Heart left ventricle (tissue), 13 donors: ENCODE results near the gene STX16.

Source experiments
- POLR2A ChIP-seq, 2 donors: fragments of 450-650 bp; IDR thresholded peaks; one replicate each; pipeline ENCODE4 v1.6.1; 2017; ENCODE audit warnings: antibody characterized with exemption in 2 of 2, mild to moderate bottlenecking in 2 of 2, moderate library complexity in 2 of 2
- TF ChIP-seq, protein P1 (sequence below), 12 donors: fragments of 200-600 bp; sonication (generic) in 4 of 12; IDR thresholded peaks; one replicate each; pipeline versions ENCODE4 v1.5.0 to v1.8.0; 2018 to 2022; ENCODE audit warnings: antibody characterized with exemption in 12 of 12, mild to moderate bottlenecking in 5 of 12
- donor health status: ischemic (EF 13 %, LVEDD 7.1; RV severe dilation, severe dysfunction).
- donor health status: DM: no; HTN: yes; CAD: no.
- donor health status: DM: no; HTN: no; CAD: no.
- donor health status: ischemic (EF 25% LVEDD 6.9; RV normal size, moderate dysfunction).
- donor health status: ischemic (EF 25% LVEDD 5.7; RV mildly dilated, moderate dysfunction).
- donor health status: ischemic (EF 35%, LVEDD 5.7; RV mildly dilated, moderate dysfunction).
- donor health status: nonischemic (EF 11% LVEDD 7.7; RV severe dilation, severe dysfunction).
- donor health status: DM: yes; HTN: yes; CAD: no.
- donor health status: PGD.
- donor health status: ischemic (EF 29% LVEDD 5.4; RV normal size, mild dysfunction).
- donor health status: nonischemic (EF 23%, LVEDD 6.1; RV moderate dilation, normal function).

GRCh38 chr20:58684291-58684690 lies 33.2 kb downstream of the STX16 start:
- no peak for TF ChIP-seq POLR2A (IDR thresholded peaks at IDR 0.05)
- TF ChIP-seq, protein P1, sequence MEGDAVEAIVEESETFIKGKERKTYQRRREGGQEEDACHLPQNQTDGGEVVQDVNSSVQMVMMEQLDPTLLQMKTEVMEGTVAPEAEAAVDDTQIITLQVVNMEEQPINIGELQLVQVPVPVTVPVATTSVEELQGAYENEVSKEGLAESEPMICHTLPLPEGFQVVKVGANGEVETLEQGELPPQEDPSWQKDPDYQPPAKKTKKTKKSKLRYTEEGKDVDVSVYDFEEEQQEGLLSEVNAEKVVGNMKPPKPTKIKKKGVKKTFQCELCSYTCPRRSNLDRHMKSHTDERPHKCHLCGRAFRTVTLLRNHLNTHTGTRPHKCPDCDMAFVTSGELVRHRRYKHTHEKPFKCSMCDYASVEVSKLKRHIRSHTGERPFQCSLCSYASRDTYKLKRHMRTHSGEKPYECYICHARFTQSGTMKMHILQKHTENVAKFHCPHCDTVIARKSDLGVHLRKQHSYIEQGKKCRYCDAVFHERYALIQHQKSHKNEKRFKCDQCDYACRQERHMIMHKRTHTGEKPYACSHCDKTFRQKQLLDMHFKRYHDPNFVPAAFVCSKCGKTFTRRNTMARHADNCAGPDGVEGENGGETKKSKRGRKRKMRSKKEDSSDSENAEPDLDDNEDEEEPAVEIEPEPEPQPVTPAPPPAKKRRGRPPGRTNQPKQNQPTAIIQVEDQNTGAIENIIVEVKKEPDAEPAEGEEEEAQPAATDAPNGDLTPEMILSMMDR (IDR thresholded peaks at IDR 0.05): no peak
